HepG2 (cell line): ENCODE measurements around the gene NHERF2. TPM values are rescaled to one million over a fixed set of nuclear protein-coding genes. Genes with fewer than 3 reads are reported as not detected.

ENCODE experiments used
- CENPBD1 ChIP-seq: sonication (generic); formaldehyde crosslinking; IDR thresholded peaks from 2 replicates; pipeline ENCODE4 v1.8.0; 2022; ENCODE audit warnings: missing genetic modification reagents, low read depth, mild to moderate bottlenecking, borderline replicate concordance
- CREM ChIP-seq, 2 experiments: sonication (generic) in 1 of 2; formaldehyde crosslinking in 1 of 2; IDR thresholded peaks; 2 replicates each; pipeline versions ENCODE4 v1.4.0 to v1.6.1; 2016 to 2020; ENCODE audit warnings: antibody characterized with exemption in 1 of 2, mild to moderate bottlenecking in 1 of 2, missing genetic modification reagents in 1 of 2
- E2F2 ChIP-seq: sonication (generic); formaldehyde crosslinking; IDR thresholded peaks from 2 replicates; pipeline ENCODE4 v1.4.0; 2020; ENCODE audit warnings: missing genetic modification reagents, borderline replicate concordance
- ELF4 ChIP-seq: sonication (generic); formaldehyde crosslinking; IDR thresholded peaks from 2 replicates; pipeline ENCODE4 v1.5.0; 2020; ENCODE audit warnings: missing genetic modification reagents, mild to moderate bottlenecking, moderate library complexity, borderline replicate concordance
- EP300 ChIP-seq, 3 experiments: sonication (generic) in 1 of 3; formaldehyde crosslinking in 1 of 3; IDR thresholded peaks; 2 replicates each; pipeline versions ENCODE4 v1.5.1 to v1.6.1; 2011 to 2020; ENCODE audit warnings: low read depth in 2 of 3, low read length in 2 of 3, borderline replicate concordance in 1 of 3, improper control_type of control experiment in 1 of 3, mild to moderate bottlenecking in 1 of 3, missing genetic modification reagents in 1 of 3, moderate library complexity in 1 of 3
- FOSL1 ChIP-seq: sonication (generic); formaldehyde crosslinking; IDR thresholded peaks from 2 replicates; pipeline ENCODE4 v1.9.0; 2021; ENCODE audit warnings: missing genetic modification reagents, borderline replicate concordance
- FOXK1 ChIP-seq: sonication (generic); formaldehyde crosslinking; IDR thresholded peaks from 2 replicates; pipeline ENCODE4 v1.4.0; 2020; ENCODE audit warnings: low read depth, missing genetic modification reagents, borderline replicate concordance
- FOXP1 ChIP-seq, 2 experiments: fragments of 450-650 bp in 1 of 2; IDR thresholded peaks; 2 replicates each; pipeline ENCODE4 v1.6.1; 2017 to 2018; ENCODE audit warnings: antibody characterized with exemption in 1 of 2
- GATA4 ChIP-seq: sonication (generic); IDR thresholded peaks from 2 replicates; pipeline ENCODE4 v1.6.1; 2016; ENCODE audit warnings: antibody characterized with exemption, low read depth, borderline replicate concordance
- MBD4 ChIP-seq: IDR thresholded peaks from 2 replicates; pipeline ENCODE4 v1.6.1; 2012; ENCODE audit warnings: low read length, inconsistent platforms, borderline replicate concordance
- MED13 ChIP-seq: sonication (generic); formaldehyde crosslinking; IDR thresholded peaks from 2 replicates; pipeline ENCODE4 v1.5.0; 2020; ENCODE audit warnings: missing genetic modification reagents
- NFRKB ChIP-seq: fragments of 450-650 bp; IDR thresholded peaks from 2 replicates; pipeline ENCODE4 v1.6.1; 2017
- SNAPC4 ChIP-seq: sonication (generic); formaldehyde crosslinking; IDR thresholded peaks from 2 replicates; pipeline ENCODE4 v1.4.0; 2020; ENCODE audit warnings: mild to moderate bottlenecking, missing genetic modification reagents
- TRIM22 ChIP-seq: fragments of 450-650 bp; IDR thresholded peaks from 2 replicates; pipeline ENCODE4 v1.6.1; 2017
- ZNF570 ChIP-seq: sonication (generic); formaldehyde crosslinking; IDR thresholded peaks from 2 replicates; pipeline ENCODE4 v1.4.0; 2020; ENCODE audit warnings: mild to moderate bottlenecking, missing genetic modification reagents, borderline replicate concordance
- ZNF615 ChIP-seq: sonication (generic); formaldehyde crosslinking; IDR thresholded peaks from 2 replicates; pipeline ENCODE4 v1.5.0; 2020; ENCODE audit warnings: mild to moderate bottlenecking, missing genetic modification reagents, borderline replicate concordance
- ZNF768 ChIP-seq: sonication (generic); formaldehyde crosslinking; IDR thresholded peaks from 2 replicates; pipeline ENCODE4 v1.4.0; 2020; ENCODE audit warnings: missing genetic modification reagents
- polyA plus RNA-seq, 8 experiments: library from polyadenylated mRNA; depleted of rRNA in 3 of 8; stranded (reverse) in 7 of 8; unstranded in 1 of 8; fragments of >200 nt; fragmentation: Illumina TruSeq in 4 of 8; extraction: Trizol in 4 of 8; gene quantifications; 2 replicates each; pipeline versions ENCODE4 v1.2.1 to v1.2.3, GENCODE V29; 2011 to 2016; ENCODE audit warnings: low read depth in 4 of 8, missing spikeins in 1 of 8, mixed read lengths in 1 of 8; ENCODE audit not compliant: insufficient read depth in 1 of 8
- total RNA-seq, 5 experiments: library from RNA; depleted of rRNA; stranded (reverse); fragments of >200 nt; fragmentation: Illumina TruSeq; extraction: Trizol; gene quantifications; 2 replicates each; pipeline ENCODE4 v1.2.3, GENCODE V29; 2016; ENCODE audit warnings: low read depth in 1 of 5

The NHERF2 gene
- total and polyA plus RNA-seq, 2 of the 13 experiments (the other 11 are each of a cell fraction or from before 2014, with no cell fraction given), result 23.7 to 39.3 TPM

- no peak for TF ChIP-seq SNAPC4 (CRISPR knock-in tag)
- TF ChIP-seq MBD4, result no peak
- TF ChIP-seq FOSL1 (CRISPR knock-in tag), result no peak
- TF ChIP-seq ZNF768 (CRISPR knock-in tag), result no peak; the same call in 1 of the 2 replicates
- no peak for TF ChIP-seq NFRKB
- no peak for TF ChIP-seq TRIM22
- peak in 1 of 2 experiments; percentile 36; a peak in 2 of 4 replicates for TF ChIP-seq EP300 (IDR thresholded peaks at IDR 0.05; ENCODE audit: low read depth in 2 of 2, low read length in 2 of 2)
- TF ChIP-seq EP300 (CRISPR knock-in tag; IDR thresholded peaks at IDR 0.05; ENCODE audit: borderline replicate concordance), result peak; percentile 59; the same call in 1 of the 2 replicates
- TF ChIP-seq MED13, result peak; percentile 49; the same call in 1 of the 2 replicates
- TF ChIP-seq FOXP1 (IDR thresholded peaks at IDR 0.05), result no peak
- peak; percentile 52; the same call in 1 of the 2 replicates for TF ChIP-seq FOXP1 (CRISPR knock-in tag; IDR thresholded peaks at IDR 0.05)
- TF ChIP-seq ZNF570 (CRISPR knock-in tag), result no peak
- no peak for TF ChIP-seq E2F2 (CRISPR knock-in tag)
- peak; percentile 67; the same call in 1 of the 2 replicates for TF ChIP-seq CREM (IDR thresholded peaks at IDR 0.05)
- no peak for TF ChIP-seq CREM (CRISPR knock-in tag; IDR thresholded peaks at IDR 0.05)
- peak; percentile 20; the same call in 1 of the 2 replicates for TF ChIP-seq GATA4
- TF ChIP-seq CENPBD1, result no peak
- 0 out of 2 replicates have a peak, but pooled peaks have one; percentile 42 for TF ChIP-seq ELF4
- TF ChIP-seq FOXK1 (CRISPR knock-in tag), result peak; percentile 56; the same call in 1 of the 2 replicates
- no peak for TF ChIP-seq ZNF615
These were observed 12.8 kb downstream of the NHERF2 start (continued) for GRCh38 chr16:2039274-2040031.
